Ishikawa (cell line): ENCODE data around the gene PIWIL4.

Source experiments
- CREB1 ChIP-seq: IDR thresholded peaks from 2 replicates; pipeline ENCODE4 v1.6.1; 2012; ENCODE audit warnings: low read depth
- NFIC ChIP-seq: IDR thresholded peaks from 2 replicates; pipeline ENCODE4 v1.6.1; 2012
- RAD21 ChIP-seq: IDR thresholded peaks from 2 replicates; pipeline ENCODE4 v1.6.1; 2012; ENCODE audit warnings: low read depth
- REST ChIP-seq: IDR thresholded peaks from 2 replicates; pipeline ENCODE4 v1.6.1; 2012; ENCODE audit warnings: low read depth, mild to moderate bottlenecking
- TAF1 ChIP-seq: IDR thresholded peaks from 2 replicates; pipeline ENCODE4 v1.6.1; 2012; ENCODE audit warnings: low read depth, mild to moderate bottlenecking
- USF1 ChIP-seq: IDR thresholded peaks from 2 replicates; pipeline ENCODE4 v1.6.1; 2012
- YY1 ChIP-seq: IDR thresholded peaks from 2 replicates; pipeline ENCODE4 v1.6.1; 2012; ENCODE audit warnings: low read depth
- ZBTB7A ChIP-seq: IDR thresholded peaks from 2 replicates; pipeline ENCODE4 v1.6.1; 2012; ENCODE audit warnings: low read depth

- TF ChIP-seq NFIC (no peak), YY1 (no peak), CREB1 (no peak), REST (no peak), ZBTB7A (no peak), TAF1 (no peak), USF1 (no peak), RAD21 (no peak)
Measured at GRCh38 chr11:94669023-94669422, 101.9 kb downstream of the PIWIL4 start.
